ENCODE data around the gene VWCE. TPM values are rescaled to one million over a fixed set of nuclear protein-coding genes. Genes with fewer than 3 reads are reported as not detected.
"Not testable (repeated sequence)": the region's sequence is repeated elsewhere in the genome, so short reads cannot be mapped to it uniquely, and the experiment has no call there.

The VWCE gene
- total RNA-seq, 2 experiments from 2014 or later, result 0.64 to 1.0 TPM

DNA sequence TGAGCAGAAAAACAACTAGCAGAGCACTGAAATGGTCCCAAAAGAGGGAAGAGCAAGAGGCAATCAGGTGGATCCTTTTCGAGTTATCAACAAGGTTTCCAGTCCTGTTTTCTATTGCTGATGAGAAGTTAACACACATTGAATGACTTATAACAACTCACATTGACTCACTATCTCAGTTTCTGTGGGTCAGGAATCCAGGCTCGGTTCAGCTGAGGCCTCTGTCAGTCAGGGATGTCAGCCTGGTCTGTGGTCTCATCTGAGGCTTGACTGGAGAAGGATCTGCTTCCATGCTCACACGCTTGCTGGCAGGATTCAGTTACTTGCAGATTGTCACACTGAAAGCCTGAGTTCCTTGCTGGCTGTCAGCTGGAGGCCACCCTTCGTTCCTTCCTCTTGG is 58.0 kb downstream of the VWCE start:
- H3K9me3 ChIP-seq (ENCODE audit: control insufficient read depth in 1 of 2, insufficient read depth in 1 of 2, low read length in 2 of 2); DNase-seq; intact Hi-C loops (cut with DNase I, micrococcal nuclease); H3K36me3 ChIP-seq (ENCODE audit: insufficient read depth, low read length); ATAC-seq (ENCODE audit: poor library complexity); H3K27me3 ChIP-seq (ENCODE audit: control insufficient read depth in 1 of 2, insufficient read depth in 2 of 2, low read length in 2 of 2); POLR2A ChIA-PET; H3K4me1 ChIP-seq (ENCODE audit: insufficient read depth, low read length); H3K36me3 Mint-ChIP-seq (ENCODE audit: low read depth); H3K9me3 Mint-ChIP-seq; H3K27ac ChIP-seq (ENCODE audit: low read depth in 1 of 2, low read length in 2 of 2); H3K4me1 Mint-ChIP-seq (ENCODE audit: low read depth); H3K27me3 Mint-ChIP-seq; H3K27ac Mint-ChIP-seq; H3K4me3 ChIP-seq (ENCODE audit: low read length); H3K4me3 Mint-ChIP-seq; CTCF ChIA-PET: not testable (repeated sequence)

DNA sequence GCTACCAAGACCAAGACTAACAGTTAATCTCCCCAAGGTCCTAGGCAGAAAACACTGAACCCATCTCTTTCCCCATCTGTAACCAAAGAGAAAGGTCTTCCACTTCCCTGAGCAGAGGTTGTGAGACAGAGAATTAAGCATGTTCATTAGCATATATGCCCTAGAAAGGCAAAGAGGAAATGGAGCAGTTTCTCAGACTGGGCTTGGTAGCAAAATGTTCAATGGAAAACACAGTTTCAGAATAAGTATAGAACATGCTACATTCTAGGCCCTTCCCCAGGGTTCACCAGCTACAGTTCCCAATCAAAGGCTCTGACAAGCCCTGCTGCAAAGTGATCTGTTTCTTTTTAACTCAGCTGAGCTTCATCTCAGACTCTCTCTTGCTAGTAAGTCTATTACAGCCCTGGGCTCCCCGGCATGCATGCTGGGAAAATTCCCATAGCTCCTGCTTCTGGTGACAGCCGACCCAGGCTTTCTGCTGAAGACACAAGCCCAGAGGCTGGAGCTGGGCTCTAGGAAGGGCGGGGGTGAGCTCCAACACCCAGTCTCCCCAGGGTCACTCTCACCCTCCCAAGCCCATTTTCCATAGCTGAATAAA is 62.5 kb downstream of the VWCE start:
- H3K4me3 Mint-ChIP-seq; ATAC-seq (ENCODE audit: poor library complexity); H3K36me3 Mint-ChIP-seq (ENCODE audit: low read depth); H3K27me3 ChIP-seq (ENCODE audit: control insufficient read depth in 1 of 2, insufficient read depth in 2 of 2, low read length in 2 of 2); H3K9me3 ChIP-seq (ENCODE audit: control insufficient read depth in 1 of 2, insufficient read depth in 1 of 2, low read length in 2 of 2); H3K4me1 ChIP-seq (ENCODE audit: insufficient read depth, low read length); POLR2A ChIA-PET; H3K36me3 ChIP-seq (ENCODE audit: insufficient read depth, low read length); H3K4me1 Mint-ChIP-seq (ENCODE audit: low read depth); H3K4me3 ChIP-seq (ENCODE audit: low read length); DNase-seq; H3K27me3 Mint-ChIP-seq; H3K9me3 Mint-ChIP-seq; H3K27ac Mint-ChIP-seq; CTCF ChIA-PET; H3K27ac ChIP-seq (ENCODE audit: low read depth in 1 of 2, low read length in 2 of 2); intact Hi-C loops (cut with DNase I, micrococcal nuclease): not testable (repeated sequence)

DNA sequence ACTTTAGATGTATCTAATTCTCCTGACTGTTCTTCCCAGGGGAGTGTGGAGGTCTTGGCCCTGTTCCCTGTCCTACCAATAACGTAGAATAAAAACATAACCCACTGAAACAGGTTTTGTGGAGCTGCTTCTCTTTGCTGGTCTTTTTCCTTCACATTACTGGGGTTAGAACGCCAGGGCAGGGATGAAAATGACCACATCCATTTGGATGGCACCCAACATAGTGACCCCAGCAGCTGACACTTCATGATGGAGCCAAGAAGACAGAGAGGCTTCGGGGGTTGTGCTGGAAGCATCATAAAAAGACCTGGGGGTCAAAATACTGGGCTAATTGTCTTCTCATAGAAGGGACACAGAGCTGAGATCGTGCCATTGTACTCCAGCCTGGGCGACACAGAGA is 63.5 kb downstream of the VWCE start:
- CTCF ChIA-PET; H3K9me3 ChIP-seq (ENCODE audit: control insufficient read depth in 1 of 2, insufficient read depth in 1 of 2, low read length in 2 of 2); H3K4me1 ChIP-seq (ENCODE audit: insufficient read depth, low read length); H3K4me1 Mint-ChIP-seq (ENCODE audit: low read depth); H3K27ac Mint-ChIP-seq; H3K4me3 ChIP-seq (ENCODE audit: low read length); H3K27ac ChIP-seq (ENCODE audit: low read depth in 1 of 2, low read length in 2 of 2); intact Hi-C loops (cut with DNase I, micrococcal nuclease); DNase-seq; H3K27me3 Mint-ChIP-seq; POLR2A ChIA-PET; H3K27me3 ChIP-seq (ENCODE audit: control insufficient read depth in 1 of 2, insufficient read depth in 2 of 2, low read length in 2 of 2); H3K36me3 ChIP-seq (ENCODE audit: insufficient read depth, low read length); H3K9me3 Mint-ChIP-seq; H3K36me3 Mint-ChIP-seq (ENCODE audit: low read depth); ATAC-seq (ENCODE audit: poor library complexity); H3K4me3 Mint-ChIP-seq: not testable (repeated sequence)

DNA sequence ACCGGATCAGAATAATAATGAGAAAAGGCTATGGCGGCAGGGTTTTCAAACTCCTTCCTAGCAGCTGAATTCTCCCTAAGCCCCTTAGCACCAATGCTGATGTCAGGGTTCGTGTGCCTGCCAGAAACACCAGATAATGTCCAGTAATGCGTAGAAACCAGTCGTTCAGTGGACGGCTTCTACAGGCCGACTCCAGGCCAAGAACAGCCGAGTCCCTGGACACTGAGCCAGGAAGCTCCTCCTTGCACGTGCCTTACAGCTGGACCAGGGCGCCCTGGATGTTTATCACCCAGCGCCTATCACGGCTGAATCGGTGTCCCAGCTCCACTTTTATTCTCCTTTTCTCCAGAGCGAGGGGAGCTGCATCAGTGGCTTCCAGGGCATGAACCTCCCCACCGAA is 64.1 kb downstream of the VWCE start:
- H3K4me3 Mint-ChIP-seq; H3K27ac ChIP-seq (ENCODE audit: low read depth in 1 of 2, low read length in 2 of 2); H3K36me3 Mint-ChIP-seq (ENCODE audit: low read depth); intact Hi-C loops (cut with DNase I, micrococcal nuclease); H3K4me3 ChIP-seq (ENCODE audit: low read length); H3K4me1 Mint-ChIP-seq (ENCODE audit: low read depth); H3K27ac Mint-ChIP-seq; H3K27me3 ChIP-seq (ENCODE audit: control insufficient read depth in 1 of 2, insufficient read depth in 2 of 2, low read length in 2 of 2); ATAC-seq (ENCODE audit: poor library complexity); H3K9me3 ChIP-seq (ENCODE audit: control insufficient read depth in 1 of 2, insufficient read depth in 1 of 2, low read length in 2 of 2); CTCF ChIA-PET; H3K9me3 Mint-ChIP-seq; POLR2A ChIA-PET; H3K27me3 Mint-ChIP-seq; DNase-seq; H3K36me3 ChIP-seq (ENCODE audit: insufficient read depth, low read length); H3K4me1 ChIP-seq (ENCODE audit: insufficient read depth, low read length): not testable (repeated sequence)

DNA sequence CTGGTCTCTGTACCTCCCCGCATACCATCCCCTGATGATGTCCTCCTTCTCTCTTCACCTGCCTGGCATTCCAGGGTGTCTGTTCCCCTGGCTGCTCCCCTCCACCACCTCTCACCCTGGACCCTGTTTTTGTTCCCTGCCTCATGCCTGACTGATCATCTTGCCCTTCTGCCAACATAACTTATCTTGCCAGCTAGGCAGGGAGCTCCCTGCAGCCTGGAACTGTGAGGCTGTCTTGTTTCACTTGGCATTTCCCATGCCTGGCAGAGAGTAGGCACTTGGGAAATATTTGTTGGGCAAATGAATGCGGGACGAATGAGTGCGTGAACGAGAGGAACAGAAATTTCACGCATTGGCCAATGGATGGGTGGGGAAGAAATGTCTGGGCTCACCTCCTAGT is 65.7 kb downstream of the VWCE start:
- intact Hi-C loops (cut with DNase I, micrococcal nuclease), result not testable (repeated sequence)

DNA sequence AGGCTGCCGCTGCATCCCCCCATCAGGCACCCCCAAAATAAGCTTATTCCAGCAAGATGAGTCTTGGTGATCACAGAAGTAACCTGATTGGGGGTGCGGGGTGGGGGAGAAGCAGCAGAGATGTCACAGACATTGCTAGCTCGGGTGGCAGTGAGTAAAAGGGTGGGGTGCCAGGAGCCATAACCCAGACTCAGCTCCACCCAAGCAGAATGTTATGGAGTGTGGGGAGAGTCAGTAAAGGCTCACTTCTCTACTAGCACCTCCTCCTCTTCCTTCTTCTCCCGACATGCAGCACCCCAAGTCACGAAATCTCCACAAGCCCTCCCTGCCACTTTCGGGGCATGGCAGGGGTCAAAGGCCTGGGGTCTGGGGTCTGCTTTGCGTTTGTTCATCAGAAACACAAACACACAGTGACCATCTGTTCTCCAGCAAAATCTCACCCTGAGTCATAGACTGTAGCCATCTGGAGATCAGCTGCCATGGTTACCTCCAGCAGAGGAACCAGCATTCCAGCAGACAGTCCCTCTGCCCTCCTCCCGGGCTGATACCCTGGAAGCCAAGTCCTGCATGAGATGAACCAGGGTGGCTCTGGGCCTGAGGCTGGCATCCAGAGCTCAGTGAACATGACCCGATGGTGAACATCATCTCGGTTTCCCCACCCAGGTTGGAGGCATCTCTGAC is 68.5 kb downstream of the VWCE start:
- H3K27ac Mint-ChIP-seq; H3K4me1 Mint-ChIP-seq (ENCODE audit: low read depth); H3K4me3 ChIP-seq (ENCODE audit: low read length); ATAC-seq (ENCODE audit: poor library complexity); DNase-seq; POLR2A ChIA-PET; H3K36me3 Mint-ChIP-seq (ENCODE audit: low read depth); H3K9me3 ChIP-seq (ENCODE audit: control insufficient read depth in 1 of 2, insufficient read depth in 1 of 2, low read length in 2 of 2); H3K4me3 Mint-ChIP-seq; CTCF ChIA-PET; H3K4me1 ChIP-seq (ENCODE audit: insufficient read depth, low read length); H3K36me3 ChIP-seq (ENCODE audit: insufficient read depth, low read length); H3K27me3 ChIP-seq (ENCODE audit: control insufficient read depth in 1 of 2, insufficient read depth in 2 of 2, low read length in 2 of 2); H3K9me3 Mint-ChIP-seq; intact Hi-C loops (cut with DNase I, micrococcal nuclease); H3K27me3 Mint-ChIP-seq; H3K27ac ChIP-seq (ENCODE audit: low read depth in 1 of 2, low read length in 2 of 2): not testable (repeated sequence)

More for the DNA sequence above, 65.7 kb downstream of the VWCE start:
- DNase-seq; H3K4me1 Mint-ChIP-seq (ENCODE audit: low read depth); H3K4me1 ChIP-seq (ENCODE audit: insufficient read depth, low read length); H3K27me3 Mint-ChIP-seq; H3K4me3 ChIP-seq (ENCODE audit: low read length); POLR2A ChIA-PET; H3K4me3 Mint-ChIP-seq; H3K36me3 Mint-ChIP-seq (ENCODE audit: low read depth); H3K27ac Mint-ChIP-seq; H3K9me3 Mint-ChIP-seq; ATAC-seq (ENCODE audit: poor library complexity); H3K27ac ChIP-seq (ENCODE audit: low read depth in 1 of 2, low read length in 2 of 2); H3K36me3 ChIP-seq (ENCODE audit: insufficient read depth, low read length); H3K9me3 ChIP-seq (ENCODE audit: control insufficient read depth in 1 of 2, insufficient read depth in 1 of 2, low read length in 2 of 2); H3K27me3 ChIP-seq (ENCODE audit: control insufficient read depth in 1 of 2, insufficient read depth in 2 of 2, low read length in 2 of 2); CTCF ChIA-PET: not testable (repeated sequence)

DNA sequence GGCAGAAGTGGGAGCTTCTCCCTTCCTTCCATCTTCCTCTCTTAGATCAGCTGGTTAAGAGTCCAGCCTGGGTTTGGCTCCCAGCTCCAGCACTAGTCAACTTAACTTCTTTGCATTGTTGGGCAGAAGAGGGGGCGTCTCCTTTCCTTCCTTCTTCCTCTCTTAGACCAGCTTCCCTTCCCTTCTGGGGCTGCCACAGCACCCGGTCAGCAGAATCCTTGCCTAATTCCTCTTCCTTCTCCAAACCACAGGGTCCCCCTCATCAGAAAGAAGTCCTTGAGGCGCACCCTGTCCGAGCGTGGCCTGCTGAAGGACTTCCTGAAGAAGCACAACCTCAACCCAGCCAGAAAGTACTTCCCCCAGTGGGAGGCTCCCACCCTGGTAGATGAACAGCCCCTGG is 72.4 kb downstream of the VWCE start:
- H3K27me3 Mint-ChIP-seq; H3K36me3 Mint-ChIP-seq (ENCODE audit: low read depth); H3K9me3 ChIP-seq (ENCODE audit: control insufficient read depth in 1 of 2, insufficient read depth in 1 of 2, low read length in 2 of 2); DNase-seq; intact Hi-C loops (cut with DNase I, micrococcal nuclease); H3K27ac ChIP-seq (ENCODE audit: low read depth in 1 of 2, low read length in 2 of 2); H3K27me3 ChIP-seq (ENCODE audit: control insufficient read depth in 1 of 2, insufficient read depth in 2 of 2, low read length in 2 of 2); ATAC-seq (ENCODE audit: poor library complexity); H3K36me3 ChIP-seq (ENCODE audit: insufficient read depth, low read length); H3K4me3 ChIP-seq (ENCODE audit: low read length); H3K4me1 Mint-ChIP-seq (ENCODE audit: low read depth); H3K4me3 Mint-ChIP-seq; H3K9me3 Mint-ChIP-seq; H3K4me1 ChIP-seq (ENCODE audit: insufficient read depth, low read length); H3K27ac Mint-ChIP-seq; CTCF ChIA-PET; POLR2A ChIA-PET: not testable (repeated sequence)
